GM18499 (cell line): Measurements from ENCODE around the gene CCDC160.
"Not testable (repeated sequence)": the region's sequence is repeated elsewhere in the genome, so short reads cannot be mapped to it uniquely, and the experiment has no call there.

ENCODE experiments used
- ATAC-seq: cut with Tn5 transposase; IDR thresholded peaks from one replicate; pipeline ENCODE4 v1.9.1; 2021; ENCODE audit warnings: moderate number of reproducible peaks; ENCODE audit not compliant: insufficient read depth, unreplicated experiment

Gene CCDC160

GRCh38 chrX:134236626-134237614 is at the start of gene CCDC160:
Gene CCDC160, plus strand, starts transcription at chrX:134237182. Its CDS starts 7,619 bp downstream, at chrX:134244801.
- no peak for ATAC-seq

GRCh38 chrX:134191281-134191680 is 45.7 kb upstream of the CCDC160 start:
- ATAC-seq: no peak

DNA sequence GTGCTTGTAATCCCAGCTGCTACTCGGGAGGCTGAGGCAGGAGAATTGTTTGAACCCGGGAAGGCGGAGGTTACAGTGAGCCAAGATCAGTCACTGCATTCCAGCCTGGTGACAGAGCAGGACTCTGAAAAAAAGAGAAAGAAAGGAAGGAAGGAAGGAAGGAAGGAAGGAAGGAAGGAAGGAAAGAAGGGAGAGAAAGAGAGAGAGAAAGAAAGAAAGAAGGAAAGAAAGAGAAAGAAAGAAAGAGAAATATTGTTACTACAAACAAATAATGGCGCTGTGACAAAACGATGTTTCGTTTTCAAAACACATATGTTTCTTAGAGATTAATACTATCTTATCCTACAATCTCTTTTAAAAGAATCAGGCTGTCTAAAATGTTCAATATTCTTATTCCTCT is 42.1 kb upstream of the CCDC160 start:
- ATAC-seq: no peak

GRCh38 chrX:134202561-134202960 is 34.4 kb upstream of the CCDC160 start:
- no peak for ATAC-seq

GRCh38 chrX:134206221-134206620 is 30.8 kb upstream of the CCDC160 start:
- no peak for ATAC-seq

GRCh38 chrX:134210465-134210864 is 26.5 kb upstream of the CCDC160 start:
- no peak for ATAC-seq

DNA sequence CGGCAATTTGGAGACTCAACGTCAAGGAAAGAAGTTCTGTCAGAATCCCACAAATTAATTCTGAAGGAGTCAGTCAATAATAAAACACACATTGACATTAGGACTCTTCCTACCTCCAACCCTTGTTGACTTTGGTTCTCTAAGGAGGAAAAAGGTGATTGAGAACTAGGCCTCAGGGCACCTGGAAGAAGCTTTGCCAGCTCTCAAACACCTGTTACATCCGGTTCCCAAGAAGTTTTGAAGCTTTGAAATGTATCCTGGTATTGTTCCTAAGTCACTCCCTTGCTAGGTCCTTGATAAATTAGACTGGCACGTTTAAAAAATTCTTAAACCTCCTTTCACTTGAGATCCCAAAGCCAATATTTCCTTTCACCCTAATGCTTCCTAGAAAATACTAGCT is 1.7 kb upstream of the CCDC160 start:
- no peak for ATAC-seq

DNA sequence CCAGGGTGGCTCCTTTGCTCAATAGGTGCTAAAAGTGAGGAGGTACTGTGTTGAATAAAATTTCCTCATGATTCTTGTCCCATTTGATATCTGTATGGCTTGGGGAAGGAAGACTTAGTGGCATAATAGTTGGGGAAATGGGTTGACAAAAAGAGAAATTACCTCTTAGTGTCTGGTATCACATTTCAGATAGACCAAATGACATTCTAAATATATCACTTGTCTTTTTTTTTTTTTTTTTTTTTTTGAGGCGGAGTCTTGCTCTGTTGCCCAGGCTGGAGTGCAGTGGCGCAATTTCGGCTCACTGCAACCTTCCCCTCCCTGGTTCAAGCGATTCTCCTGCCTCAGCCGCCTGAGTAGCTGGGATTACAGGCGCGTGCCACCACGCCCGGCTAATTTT is 1.2 kb downstream of the CCDC160 start:
- not testable (repeated sequence) for ATAC-seq

GRCh38 chrX:134239016-134239415 is 2.0 kb downstream of the CCDC160 start:
- no peak for ATAC-seq

DNA sequence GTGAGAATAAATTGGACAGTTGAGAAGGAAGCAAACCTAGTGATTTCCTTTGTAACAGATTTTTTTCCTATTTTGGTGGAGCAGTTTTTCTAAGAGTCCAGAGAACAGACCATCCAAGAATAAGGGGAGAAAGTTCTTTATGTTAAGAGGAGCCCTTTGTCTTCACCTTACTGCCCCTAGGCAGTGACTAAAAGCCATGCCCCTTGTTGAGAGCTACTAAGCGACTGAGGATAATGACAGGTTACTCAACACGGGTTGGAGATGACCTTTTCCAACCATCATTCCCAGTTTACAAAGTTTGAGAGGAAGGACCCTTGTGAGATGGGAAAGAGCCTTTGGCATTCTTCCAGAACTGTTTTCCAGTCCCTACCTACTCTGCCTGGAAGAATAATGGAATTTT is 3.2 kb downstream of the CCDC160 start:
- ATAC-seq: no peak

- ATAC-seq: no peak
Measured at GRCh38 chrX:134241960-134242619, 5.1 kb downstream of the CCDC160 start.

DNA sequence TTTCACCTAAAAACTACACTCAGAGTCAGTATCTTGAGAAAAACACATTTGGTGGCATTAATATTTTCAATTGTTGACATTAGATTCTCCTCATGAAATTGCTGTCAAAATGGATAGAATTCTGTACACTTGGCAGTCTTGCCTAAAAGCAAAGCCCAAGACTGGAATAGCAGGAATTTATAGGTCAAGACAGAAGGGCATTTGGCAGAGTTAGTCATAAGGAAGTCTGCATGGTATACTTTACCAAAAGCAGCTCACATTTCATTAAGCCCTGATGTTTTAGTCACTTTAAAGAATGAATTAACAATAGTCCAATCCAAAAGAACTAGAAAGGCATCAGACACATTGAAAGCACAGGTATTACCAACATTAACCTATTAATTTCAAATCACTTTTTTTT is 7.1 kb downstream of the CCDC160 start:
- no peak for ATAC-seq

DNA sequence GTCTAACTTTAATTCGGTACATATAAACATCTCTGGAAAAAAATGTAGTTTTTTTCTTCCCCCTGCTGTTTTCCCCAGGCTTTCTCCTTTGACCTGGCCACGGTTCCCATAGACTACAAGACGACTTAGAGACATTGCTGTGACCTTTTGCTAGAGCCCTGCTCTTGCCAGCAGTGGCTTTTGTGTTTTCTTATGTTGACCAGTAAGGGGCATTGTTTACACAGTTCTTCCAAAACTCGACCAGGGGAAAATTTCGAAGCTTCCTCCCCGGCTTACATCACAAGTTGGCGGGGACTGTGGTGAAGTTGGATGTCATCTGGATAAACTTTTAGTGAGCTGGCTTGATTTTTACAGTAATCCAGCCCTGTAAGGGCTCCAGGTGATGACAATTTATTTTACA is 9.3 kb downstream of the CCDC160 start:
- ATAC-seq: no peak

DNA sequence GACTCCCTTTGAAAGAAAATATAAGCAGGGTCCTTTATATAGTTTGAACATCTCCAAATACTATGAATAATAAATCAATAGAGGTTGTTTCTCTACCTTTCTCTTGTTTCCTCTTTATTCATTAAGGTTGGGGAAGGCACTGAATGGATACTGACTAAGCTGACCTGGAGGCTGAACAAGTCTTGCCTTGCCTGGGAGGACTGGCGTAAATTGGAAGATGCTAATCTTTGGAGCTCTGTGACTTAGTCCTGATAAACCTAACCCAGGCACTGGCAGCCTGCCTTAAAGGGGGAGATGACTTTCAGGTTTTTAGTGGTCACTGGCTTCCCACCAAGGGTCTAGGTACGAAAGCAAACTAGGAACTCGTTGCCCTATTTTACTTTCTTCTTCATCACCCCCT is 10.5 kb downstream of the CCDC160 start:
- no peak for ATAC-seq

DNA sequence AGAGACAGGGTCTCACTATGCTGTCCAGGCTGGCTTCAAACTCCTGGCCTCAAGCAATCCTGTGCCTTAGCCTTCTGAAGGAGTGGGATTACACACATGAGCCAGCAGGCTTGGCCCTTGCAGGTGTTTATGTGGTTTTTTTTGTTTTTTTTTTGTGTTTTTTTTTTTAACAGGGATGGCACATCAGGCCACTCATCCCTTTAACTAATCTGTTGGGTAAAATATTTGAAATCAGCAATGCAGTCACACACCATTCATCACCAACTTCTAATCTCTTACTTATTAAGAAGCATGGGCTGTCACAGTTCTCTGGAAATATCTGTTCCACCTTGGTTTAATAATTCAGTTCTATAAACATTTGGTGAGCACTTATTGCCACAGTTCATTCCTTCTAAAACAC is 12.3 kb downstream of the CCDC160 start:
- ATAC-seq: no peak

DNA sequence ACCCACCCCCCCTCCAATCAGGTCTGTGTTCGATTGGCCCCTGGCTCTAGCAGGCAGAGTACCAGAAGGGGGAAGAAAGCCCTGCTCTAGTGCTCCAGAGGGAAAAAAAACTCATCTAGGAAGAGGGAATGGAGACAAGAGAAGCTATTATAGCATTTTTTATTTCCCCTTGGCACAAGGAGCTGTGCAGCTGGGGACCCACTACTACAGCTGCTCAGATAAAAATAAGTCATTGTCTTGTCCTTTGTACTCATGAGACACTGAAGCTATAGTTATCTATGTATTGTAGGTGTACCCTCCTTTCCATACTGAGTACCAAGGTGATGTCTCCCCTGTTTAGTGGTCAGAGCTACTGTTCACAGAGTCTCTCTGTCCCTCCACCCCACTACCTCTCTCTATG is 14.3 kb downstream of the CCDC160 start:
- ATAC-seq: no peak

- no peak for ATAC-seq
Measured at GRCh38 chrX:134254511-134254910, 17.5 kb downstream of the CCDC160 start.

DNA sequence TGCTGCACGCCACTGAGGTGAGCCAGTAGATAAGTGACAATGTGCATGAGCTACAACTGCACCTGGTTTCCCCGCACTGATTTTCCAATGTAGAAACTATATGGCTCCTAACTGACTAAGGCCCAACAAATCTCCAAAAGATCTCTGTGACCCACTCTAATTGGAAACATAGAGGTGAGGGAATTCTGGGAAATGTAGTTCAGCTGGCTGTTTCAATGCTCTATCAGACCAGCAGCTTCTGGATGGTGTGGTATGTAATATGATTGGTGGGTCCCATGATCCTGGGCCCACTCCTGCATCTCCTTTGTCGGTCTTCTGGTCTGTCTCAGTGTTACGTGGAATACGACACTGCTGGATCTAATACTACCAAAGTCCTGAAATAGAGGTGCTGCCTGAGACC is 18.6 kb downstream of the CCDC160 start:
- ATAC-seq: no peak

GRCh38 chrX:134256684-134257083 is 19.7 kb downstream of the CCDC160 start:
- ATAC-seq: no peak

DNA sequence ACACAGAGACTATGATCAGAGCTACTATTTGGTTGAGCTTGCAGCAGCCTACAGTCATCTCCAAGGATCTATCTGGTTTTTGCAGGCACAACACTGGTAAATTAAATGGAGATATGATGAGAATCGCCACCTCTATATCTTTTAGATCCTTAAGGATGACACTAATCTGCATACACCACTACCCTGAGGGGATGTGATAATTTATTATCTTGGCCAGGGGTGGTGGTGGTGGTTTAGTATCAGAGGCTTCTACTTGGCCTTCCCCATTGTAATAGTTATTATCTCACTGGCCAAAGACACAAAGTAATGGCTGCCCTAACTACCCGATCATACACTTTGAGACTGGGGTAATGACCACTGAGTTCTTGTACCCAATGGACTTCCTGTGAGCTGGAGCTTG is 21.2 kb downstream of the CCDC160 start:
- ATAC-seq: no peak

- ATAC-seq: not testable (repeated sequence)
Measured at GRCh38 chrX:134285934-134286333, 49.0 kb downstream of the CCDC160 start.
